ENCODE measurements around the gene GRID1. TPM values are rescaled to one million over a fixed set of nuclear protein-coding genes. Genes with fewer than 3 reads are reported as not detected.

The GRID1 gene
- total RNA-seq, 1 experiment from 2014 or later = not detected

DNA sequence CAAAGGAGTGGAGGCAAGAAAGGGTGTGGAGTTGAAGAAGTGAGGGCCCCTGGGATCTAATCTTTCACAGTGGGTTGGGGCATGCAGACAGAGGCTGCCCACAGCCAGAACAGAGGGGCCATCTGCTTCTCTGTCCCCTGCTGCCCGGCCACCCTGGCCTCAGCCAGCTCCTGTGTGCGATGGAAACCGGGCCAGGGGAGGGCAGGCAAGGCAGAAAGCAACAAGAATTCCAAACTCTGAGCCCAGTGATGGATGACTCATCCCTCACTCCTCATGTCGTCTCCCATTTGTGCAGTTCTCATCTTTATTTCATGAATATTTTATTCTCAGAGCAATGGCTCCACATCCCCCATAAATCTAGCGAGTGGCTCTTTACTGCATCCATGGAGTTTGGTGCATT lies 757.1 kb downstream of the GRID1 start:
- Histone ChIP-seq H3F3A (ENCODE audit: low read length, unreplicated experiment) (no peaks in the 10 kb centered on the region), H3K27me3 (ENCODE audit: low read length) (no peaks in the 10 kb centered on the region), H3K79me2 (ENCODE audit: low read length) (no peaks in the 10 kb centered on the region), H4K20me1 (ENCODE audit: low read length) (no peaks in the 10 kb centered on the region), H3K4me3 (ENCODE audit: low read length) (no peak overlapping the region), H3K4me2 (ENCODE audit: low read length) (no peak overlapping the region), H3K9ac (ENCODE audit: low read length) (no peak overlapping the region), H3K9me2 (replicated peaks; ENCODE audit: low read length) (no peaks in the 10 kb centered on the region), H3K4me1 (ENCODE audit: insufficient read depth, low read length) (no peaks in the 10 kb centered on the region), H2AFZ (ENCODE audit: low read length) (no peak overlapping the region), H3K9me3 (ENCODE audit: low read length) (no peaks in the 10 kb centered on the region), H3K36me3 (ENCODE audit: low read depth, low read length) (no peaks in the 10 kb centered on the region), H3K27ac (ENCODE audit: low read length) (no peak overlapping the region)
- no TSS peak for BruUV-seq (replicated peaks)
- TF ChIP-seq, protein P1, sequence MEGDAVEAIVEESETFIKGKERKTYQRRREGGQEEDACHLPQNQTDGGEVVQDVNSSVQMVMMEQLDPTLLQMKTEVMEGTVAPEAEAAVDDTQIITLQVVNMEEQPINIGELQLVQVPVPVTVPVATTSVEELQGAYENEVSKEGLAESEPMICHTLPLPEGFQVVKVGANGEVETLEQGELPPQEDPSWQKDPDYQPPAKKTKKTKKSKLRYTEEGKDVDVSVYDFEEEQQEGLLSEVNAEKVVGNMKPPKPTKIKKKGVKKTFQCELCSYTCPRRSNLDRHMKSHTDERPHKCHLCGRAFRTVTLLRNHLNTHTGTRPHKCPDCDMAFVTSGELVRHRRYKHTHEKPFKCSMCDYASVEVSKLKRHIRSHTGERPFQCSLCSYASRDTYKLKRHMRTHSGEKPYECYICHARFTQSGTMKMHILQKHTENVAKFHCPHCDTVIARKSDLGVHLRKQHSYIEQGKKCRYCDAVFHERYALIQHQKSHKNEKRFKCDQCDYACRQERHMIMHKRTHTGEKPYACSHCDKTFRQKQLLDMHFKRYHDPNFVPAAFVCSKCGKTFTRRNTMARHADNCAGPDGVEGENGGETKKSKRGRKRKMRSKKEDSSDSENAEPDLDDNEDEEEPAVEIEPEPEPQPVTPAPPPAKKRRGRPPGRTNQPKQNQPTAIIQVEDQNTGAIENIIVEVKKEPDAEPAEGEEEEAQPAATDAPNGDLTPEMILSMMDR (conservative IDR thresholded peaks at IDR 0.05; ENCODE audit: low read depth, low read length) = no peak
- TF ChIP-seq EZH2 (IDR thresholded peaks at IDR 0.05; ENCODE audit: low read length, unreplicated experiment) (no peak), EZH2phosphoT487 (IDR thresholded peaks at IDR 0.05; ENCODE audit: borderline replicate concordance, low read length) (no peak)
- DNase-seq = no peak
- ATAC-seq = no peak
- intact Hi-C loops (cut with micrococcal nuclease) = no loop called here
- POLR2A ChIA-PET (ENCODE audit: unreplicated experiment) = no interaction called here
- CTCF ChIA-PET = no interaction called here

DNA sequence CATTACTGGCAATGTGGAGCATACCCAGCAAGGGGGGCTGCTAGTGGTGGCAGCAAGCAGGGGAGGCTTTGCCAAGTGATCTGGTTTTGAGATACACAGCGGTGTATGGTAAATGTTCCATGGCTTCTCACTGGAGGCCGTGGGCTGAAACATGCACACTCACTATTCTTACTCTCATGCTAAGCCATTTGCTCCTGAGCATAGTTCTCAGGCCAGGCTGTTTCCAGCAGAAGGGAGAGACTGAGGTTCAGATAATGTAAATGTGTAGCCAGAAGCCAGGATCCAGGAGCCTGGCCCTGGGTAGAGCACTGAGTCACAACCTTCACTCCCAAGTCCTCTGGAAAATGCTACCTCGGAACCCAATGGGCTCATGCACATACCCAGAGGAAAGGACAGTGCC lies 757.9 kb downstream of the GRID1 start:
- CTCF ChIA-PET = no interaction called here
- BruUV-seq (replicated peaks) = no TSS peak
- POLR2A ChIA-PET (ENCODE audit: unreplicated experiment) = no interaction called here

DNA sequence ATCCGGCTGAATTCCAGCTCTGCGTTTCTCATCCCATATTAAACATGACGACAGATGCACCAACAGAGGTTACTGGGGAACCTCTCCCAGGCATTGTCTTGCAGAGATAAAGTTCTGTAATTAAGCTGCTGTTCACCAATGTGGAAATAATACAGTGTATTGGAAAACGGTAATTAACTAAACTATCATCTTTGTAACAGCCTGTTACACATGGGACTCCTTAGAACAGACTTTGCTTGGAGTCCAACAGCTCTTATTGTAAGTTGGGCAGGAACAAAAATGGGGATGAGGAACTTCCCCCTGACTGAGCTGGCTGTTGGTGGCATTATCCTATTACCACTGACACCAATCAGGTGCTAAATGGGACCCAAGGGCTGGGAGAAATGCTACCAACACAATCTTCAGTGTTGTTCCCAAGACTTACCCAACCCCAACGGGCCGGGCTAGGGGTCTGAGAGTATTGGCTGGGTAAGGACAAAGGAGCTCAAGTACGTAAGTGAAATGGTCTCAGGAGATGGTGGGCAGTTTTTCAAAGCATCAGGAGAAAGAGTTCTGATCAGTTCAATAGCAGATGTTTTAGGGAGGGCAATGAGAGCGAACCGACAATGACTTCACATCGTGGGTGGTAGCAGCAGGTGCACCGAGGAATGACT lies 759.4 kb downstream of the GRID1 start:
- no peak overlapping the region for H2AFZ ChIP-seq (ENCODE audit: low read length)
- ChIA-PET POLR2A (ENCODE audit: unreplicated experiment) (no interaction called here), CTCF (no interaction called here)
- H3F3A ChIP-seq (ENCODE audit: low read length, unreplicated experiment) = no peaks in the 10 kb centered on the region
- no peaks in the 10 kb centered on the region for H3K4me1 ChIP-seq (ENCODE audit: insufficient read depth, low read length)
- no peak overlapping the region for H3K4me3 ChIP-seq (ENCODE audit: low read length)
- H3K9ac ChIP-seq (ENCODE audit: low read length) = no peak overlapping the region
- intact Hi-C loops (cut with micrococcal nuclease) = no loop called here
- H3K79me2 ChIP-seq (ENCODE audit: low read length) = no peaks in the 10 kb centered on the region
- BruUV-seq (replicated peaks) = no TSS peak
- DNase-seq (no peak), ATAC-seq (no peak)
- H3K9me3 ChIP-seq (ENCODE audit: low read length) = no peaks in the 10 kb centered on the region
- H4K20me1 ChIP-seq (ENCODE audit: low read length) = no peaks in the 10 kb centered on the region
- H3K27me3 ChIP-seq (ENCODE audit: low read length) = no peaks in the 10 kb centered on the region
- H3K4me2 ChIP-seq (ENCODE audit: low read length) = no peak overlapping the region
- H3K9me2 ChIP-seq (replicated peaks; ENCODE audit: low read length) = no peaks in the 10 kb centered on the region
- TF ChIP-seq, protein P1 (conservative IDR thresholded peaks at IDR 0.05; ENCODE audit: low read depth, low read length) = no peak
- TF ChIP-seq EZH2phosphoT487 (IDR thresholded peaks at IDR 0.05; ENCODE audit: borderline replicate concordance, low read length) (no peak), EZH2 (IDR thresholded peaks at IDR 0.05; ENCODE audit: low read length, unreplicated experiment) (no peak)
- no peaks in the 10 kb centered on the region for H3K36me3 ChIP-seq (ENCODE audit: low read depth, low read length)
- no peak overlapping the region for H3K27ac ChIP-seq (ENCODE audit: low read length)

More for the DNA sequence above, 757.9 kb downstream of the GRID1 start:
- no peaks in the 10 kb centered on the region for H3K9me3 ChIP-seq (ENCODE audit: low read length)
- no peaks in the 10 kb centered on the region for H3K79me2 ChIP-seq (ENCODE audit: low read length)
- no peak overlapping the region for H3K4me3 ChIP-seq (ENCODE audit: low read length)
- TF ChIP-seq EZH2phosphoT487 (IDR thresholded peaks at IDR 0.05; ENCODE audit: borderline replicate concordance, low read length) (no peak), EZH2 (IDR thresholded peaks at IDR 0.05; ENCODE audit: low read length, unreplicated experiment) (no peak)
- TF ChIP-seq, protein P1 (conservative IDR thresholded peaks at IDR 0.05; ENCODE audit: low read depth, low read length) = no peak
- no peaks in the 10 kb centered on the region for H3K9me2 ChIP-seq (replicated peaks; ENCODE audit: low read length)
- no peaks in the 10 kb centered on the region for H3F3A ChIP-seq (ENCODE audit: low read length, unreplicated experiment)
- H3K4me1 ChIP-seq (ENCODE audit: insufficient read depth, low read length) = no peaks in the 10 kb centered on the region
- H3K27me3 ChIP-seq (ENCODE audit: low read length) = no peaks in the 10 kb centered on the region
- H2AFZ ChIP-seq (ENCODE audit: low read length) = no peak overlapping the region
- H3K9ac ChIP-seq (ENCODE audit: low read length) = no peak overlapping the region
- H3K36me3 ChIP-seq (ENCODE audit: low read depth, low read length) = no peaks in the 10 kb centered on the region
- H3K4me2 ChIP-seq (ENCODE audit: low read length) = no peak overlapping the region
- H4K20me1 ChIP-seq (ENCODE audit: low read length) = no peaks in the 10 kb centered on the region
- H3K27ac ChIP-seq (ENCODE audit: low read length) = no peak overlapping the region
- DNase-seq (no peak), ATAC-seq (no peak)
- intact Hi-C loops (cut with micrococcal nuclease) = no loop called here

Data from PC-3 (cell line).